AG09309 (cell line): ENCODE measurements around the gene GM2A.
"Not testable (repeated sequence)": the region's sequence is repeated elsewhere in the genome, so short reads cannot be mapped to it uniquely, and the experiment has no call there.

Source experiments
- DNase-seq: peaks from one replicate; pipeline ENCODE4 v3.0.0-alpha.2; 2010; ENCODE audit warnings: low read depth
- H3K4me3 ChIP-seq: 2 replicates; pipeline ENCODE4 v1.5.1; 2011; ENCODE audit warnings: mild to moderate bottlenecking, low read depth, low read length, moderate library complexity; ENCODE audit not compliant: control insufficient read depth
- TF ChIP-seq, protein P1 (sequence below): IDR thresholded peaks from 2 replicates; pipeline ENCODE4 v1.5.1; 2011; ENCODE audit warnings: mild to moderate bottlenecking, low read depth, low read length, inconsistent platforms; ENCODE audit not compliant: insufficient read depth, control insufficient read depth; ENCODE audit errors: missing control alignments

The GM2A gene

GRCh38 chr5:151251001-151251551 is 1.9 kb upstream of the GM2A start:
- no peak for DNase-seq
- no peak overlapping the region for H3K4me3 ChIP-seq
- TF ChIP-seq, protein P1, sequence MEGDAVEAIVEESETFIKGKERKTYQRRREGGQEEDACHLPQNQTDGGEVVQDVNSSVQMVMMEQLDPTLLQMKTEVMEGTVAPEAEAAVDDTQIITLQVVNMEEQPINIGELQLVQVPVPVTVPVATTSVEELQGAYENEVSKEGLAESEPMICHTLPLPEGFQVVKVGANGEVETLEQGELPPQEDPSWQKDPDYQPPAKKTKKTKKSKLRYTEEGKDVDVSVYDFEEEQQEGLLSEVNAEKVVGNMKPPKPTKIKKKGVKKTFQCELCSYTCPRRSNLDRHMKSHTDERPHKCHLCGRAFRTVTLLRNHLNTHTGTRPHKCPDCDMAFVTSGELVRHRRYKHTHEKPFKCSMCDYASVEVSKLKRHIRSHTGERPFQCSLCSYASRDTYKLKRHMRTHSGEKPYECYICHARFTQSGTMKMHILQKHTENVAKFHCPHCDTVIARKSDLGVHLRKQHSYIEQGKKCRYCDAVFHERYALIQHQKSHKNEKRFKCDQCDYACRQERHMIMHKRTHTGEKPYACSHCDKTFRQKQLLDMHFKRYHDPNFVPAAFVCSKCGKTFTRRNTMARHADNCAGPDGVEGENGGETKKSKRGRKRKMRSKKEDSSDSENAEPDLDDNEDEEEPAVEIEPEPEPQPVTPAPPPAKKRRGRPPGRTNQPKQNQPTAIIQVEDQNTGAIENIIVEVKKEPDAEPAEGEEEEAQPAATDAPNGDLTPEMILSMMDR = no peak

GRCh38 chr5:151251621-151252020 is 1.4 kb upstream of the GM2A start:
- no peak overlapping the region for H3K4me3 ChIP-seq
- DNase-seq = no peak

GRCh38 chr5:151253605-151253950 is 593 bp downstream of the GM2A start:
- TF ChIP-seq, protein P1 = no peak
- H3K4me3 ChIP-seq = peak overlapping the region; percentile 77
- no peak for DNase-seq

More at GRCh38 chr5:151251621-151252020, 1.4 kb upstream of the GM2A start:
- TF ChIP-seq, protein P1 = no peak

GRCh38 chr5:151254556-151254955 is 1.6 kb downstream of the GM2A start:
- TF ChIP-seq, protein P1 = no peak
- H3K4me3 ChIP-seq = no peak overlapping the region
- no peak for DNase-seq

DNA sequence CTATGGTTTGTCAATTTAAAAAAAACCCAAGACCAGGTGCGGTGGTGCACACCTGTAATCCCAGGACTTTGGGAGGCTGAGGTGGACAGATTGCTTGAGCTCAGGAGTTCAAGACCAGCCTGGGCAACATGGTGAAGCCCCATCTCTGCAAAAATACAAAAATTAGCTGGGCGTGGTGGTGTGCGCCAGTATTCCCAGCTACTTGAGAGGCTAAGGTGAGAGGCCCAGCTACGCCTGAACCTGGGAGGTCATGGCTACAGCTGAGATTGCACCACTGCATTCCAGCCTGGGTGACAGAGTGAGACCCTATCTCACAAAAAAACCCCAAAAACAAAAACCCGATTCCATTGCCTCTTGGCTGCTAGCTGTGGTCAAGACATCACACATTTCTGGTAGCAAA is 2.0 kb downstream of the GM2A start:
- not testable (repeated sequence) for H3K4me3 ChIP-seq, DNase-seq

DNA sequence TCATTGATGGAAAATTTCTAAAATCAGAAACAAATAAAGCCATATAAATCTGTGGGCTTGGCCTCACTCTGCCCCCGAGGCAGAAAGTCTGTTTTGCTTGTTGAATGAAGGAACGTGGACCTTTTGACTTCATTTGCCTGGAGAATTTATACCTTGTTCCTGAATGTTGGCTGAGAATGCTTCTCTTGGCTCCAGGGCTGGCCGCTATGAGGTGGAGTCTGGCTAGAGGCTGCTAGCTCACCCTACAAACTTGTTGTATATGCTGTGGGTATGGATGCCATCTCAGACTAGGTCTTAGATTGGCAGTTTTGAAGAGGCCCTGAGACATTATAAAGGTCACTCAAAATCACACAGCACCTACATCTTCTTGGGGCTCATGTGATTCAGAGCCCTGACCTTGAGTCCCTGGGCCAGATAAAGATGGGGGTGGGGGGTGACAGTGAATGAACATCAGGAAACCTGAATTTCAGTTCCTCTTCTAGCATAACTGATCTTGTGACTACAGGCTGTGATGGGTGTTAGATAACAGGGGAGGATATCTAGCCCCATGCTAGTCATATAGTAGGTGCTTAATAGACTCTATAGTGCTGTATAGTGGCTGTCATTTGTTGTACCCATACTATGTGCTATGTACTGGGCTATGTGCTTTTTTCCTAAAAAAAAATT is 2.8 kb downstream of the GM2A start:
- TF ChIP-seq, protein P1 = no peak
- H3K4me3 ChIP-seq = no peak overlapping the region
- no peak for DNase-seq

DNA sequence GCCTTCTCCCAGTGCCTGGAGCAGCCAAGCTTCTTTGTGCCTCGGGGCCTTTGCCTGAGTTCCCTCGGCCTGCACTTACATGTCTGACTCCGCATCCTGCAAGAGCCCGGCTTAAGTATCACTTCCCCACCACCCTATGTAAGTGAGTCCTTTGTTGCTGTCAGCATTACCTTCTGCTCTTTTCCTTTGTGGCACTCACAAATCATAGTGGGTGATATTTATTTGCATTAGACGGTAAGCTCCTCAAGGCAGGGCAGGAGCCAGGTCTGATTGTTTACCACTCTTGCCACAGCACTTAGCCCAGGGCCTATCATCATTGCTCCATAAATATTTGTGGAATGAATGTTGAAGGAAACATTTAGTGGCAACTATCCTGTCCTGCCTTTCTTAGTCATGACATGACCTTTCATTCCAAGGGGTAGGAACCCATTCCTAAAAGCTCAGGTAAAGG is 4.8 kb downstream of the GM2A start:
- DNase-seq = no peak
- TF ChIP-seq, protein P1 = no peak
- no peak overlapping the region for H3K4me3 ChIP-seq
